ENCODE results near the gene ZNF140.

The ZNF140 gene

DNA sequence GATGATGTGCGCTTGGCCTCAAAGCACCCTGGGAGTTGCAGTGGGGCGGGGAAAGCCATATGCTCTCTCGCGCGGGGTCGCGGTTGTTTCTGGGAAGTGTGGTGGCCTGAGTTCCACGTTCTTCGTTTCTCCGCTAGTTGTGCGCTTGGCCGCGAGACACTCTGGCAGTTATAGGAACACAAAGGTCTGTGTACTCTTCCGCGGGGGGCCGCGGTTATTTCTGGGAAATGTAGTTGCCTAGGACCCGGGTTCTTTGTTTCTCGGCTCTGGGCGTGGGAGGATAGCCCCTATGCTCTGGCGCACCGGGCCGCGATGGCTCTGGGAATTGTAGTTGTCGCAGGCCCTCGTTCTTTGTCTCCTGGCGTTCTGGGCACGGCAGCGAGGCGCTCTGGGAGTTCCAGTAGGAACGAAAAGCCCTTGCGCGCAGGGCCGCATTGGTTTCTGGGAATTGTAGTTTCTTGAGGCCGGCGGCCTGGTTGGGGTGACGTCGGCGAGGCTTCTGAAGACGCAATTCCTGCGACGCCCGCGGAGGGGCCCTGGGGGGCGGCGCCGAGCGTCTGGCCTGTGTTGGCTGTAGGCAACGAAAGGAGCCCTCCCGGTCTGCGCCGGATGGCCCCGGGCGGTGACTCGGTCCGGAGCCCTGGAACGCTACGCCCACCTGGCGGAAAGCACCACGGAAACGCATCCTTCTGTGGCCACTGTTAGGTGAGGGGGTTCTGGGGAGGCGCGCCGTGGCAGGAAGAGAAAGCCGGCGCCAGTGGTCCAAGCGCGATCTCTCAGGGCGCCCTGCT is at the start of gene ZNF140:
TSS of gene ZNF140 (plus strand) at position 556 of the 791 bp plus-strand sequence. CDS start 398 bp downstream, outside the sequence.
- no peaks in the 10 kb centered on the region for H3F3A ChIP-seq (ENCODE audit: insufficient read depth, low read length)
- H3K9ac ChIP-seq (ENCODE audit: low read length): peak within 1 kb of the TSS; percentile 72
- TF ChIP-seq EZH2 (IDR thresholded peaks at IDR 0.05; ENCODE audit: borderline replicate concordance, low read length): no peak
- TF ChIP-seq CTCF (IDR thresholded peaks at IDR 0.05; ENCODE audit: low read length): peak; percentile 30; the same call in 1 of the 2 replicates
- peak within 1 kb of the TSS; percentile 72 for H3K4me2 ChIP-seq (ENCODE audit: low read length)
- H3K36me3 ChIP-seq (ENCODE audit: insufficient read depth, low read length): peaks cover 42% of the 10 kb centered on the region
- H3K9me3 ChIP-seq (ENCODE audit: low read length): peaks cover 41% of the 10 kb centered on the region; the same call in 1 of the 2 replicates
- H3K27me3 ChIP-seq (ENCODE audit: insufficient read depth, low read length): no peaks in the 10 kb centered on the region
- no peaks in the 10 kb centered on the region for H4K20me1 ChIP-seq (ENCODE audit: insufficient read depth, low read length)
- H2AFZ ChIP-seq (ENCODE audit: low read length): no peak within 1 kb of the TSS
- H3K79me2 ChIP-seq (ENCODE audit: insufficient read depth, low read length): no peaks in the 10 kb centered on the region
- no peaks in the 10 kb centered on the region for H3K9me2 ChIP-seq (ENCODE audit: low read depth, low read length)
- H3K4me1 ChIP-seq (ENCODE audit: insufficient read depth, low read length, severe bottlenecking): peaks cover 6% of the 10 kb centered on the region
- peak within 1 kb of the TSS; percentile 71 for H3K4me3 ChIP-seq (ENCODE audit: low read depth, low read length, poor library complexity, severe bottlenecking)
- peak within 1 kb of the TSS; percentile 95 for H3K27ac ChIP-seq (ENCODE audit: low read depth, low read length, poor library complexity, severe bottlenecking)

GRCh38 chr12:133037207-133038005 is 43.3 kb upstream of the ZNF140 start, which contains the start of gene ZNF84:
TSS of gene ZNF84 (plus strand) at chr12:133037509. CDS start at chr12:133041468, 3,959 bp downstream.
- TF ChIP-seq CTCF (IDR thresholded peaks at IDR 0.05; ENCODE audit: low read length): no peak
- TF ChIP-seq EZH2 (IDR thresholded peaks at IDR 0.05; ENCODE audit: borderline replicate concordance, low read length): no peak
- Histone ChIP-seq H3K4me2 (ENCODE audit: low read length) (peak within 1 kb of the TSS; percentile 64), H2AFZ (ENCODE audit: low read length) (no peak within 1 kb of the TSS), H3K4me1 (ENCODE audit: insufficient read depth, low read length, severe bottlenecking) (peaks cover 8% of the 10 kb centered on the region), H3K36me3 (ENCODE audit: insufficient read depth, low read length) (peaks cover 43% of the 10 kb centered on the region), H3K27me3 (ENCODE audit: insufficient read depth, low read length) (no peaks in the 10 kb centered on the region), H3F3A (ENCODE audit: insufficient read depth, low read length) (no peaks in the 10 kb centered on the region), H3K9me2 (ENCODE audit: low read depth, low read length) (no peaks in the 10 kb centered on the region), H3K79me2 (ENCODE audit: insufficient read depth, low read length) (peaks cover 31% of the 10 kb centered on the region), H3K4me3 (ENCODE audit: low read depth, low read length, poor library complexity, severe bottlenecking) (peak within 1 kb of the TSS; percentile 83), H3K9ac (ENCODE audit: low read length) (peak within 1 kb of the TSS; percentile 79), H4K20me1 (ENCODE audit: insufficient read depth, low read length) (no peaks in the 10 kb centered on the region), H3K9me3 (ENCODE audit: low read length) (peaks cover 48% of the 10 kb centered on the region), H3K27ac (ENCODE audit: low read depth, low read length, poor library complexity, severe bottlenecking) (peak within 1 kb of the TSS; percentile 66)

DNA sequence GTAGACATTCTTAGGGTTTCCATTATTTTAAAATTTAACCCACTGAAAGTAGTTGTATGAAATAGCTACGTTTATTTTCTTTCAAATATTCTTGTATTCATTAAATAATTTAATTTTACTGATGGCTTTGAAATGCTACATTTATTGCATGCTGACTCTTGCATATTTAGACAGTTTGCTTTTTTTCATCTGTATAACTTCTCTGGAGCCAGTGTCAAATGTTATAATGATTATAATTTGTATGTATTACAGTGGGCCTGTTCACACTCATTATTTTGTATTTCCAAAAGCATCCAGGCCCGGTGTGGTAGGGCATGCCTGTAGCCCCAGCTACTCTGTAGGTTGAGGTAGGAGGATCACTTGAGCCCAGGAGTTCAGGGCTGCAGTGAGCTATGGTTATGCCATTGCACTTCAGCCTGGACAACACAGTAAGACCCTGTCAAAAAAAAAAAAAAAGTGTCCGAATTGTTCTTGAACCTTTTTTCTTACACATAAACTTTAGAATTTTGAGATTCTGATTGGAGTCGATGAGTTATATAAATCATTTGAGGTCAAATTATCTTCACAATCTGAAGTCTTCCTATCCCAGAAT is 42.5 kb upstream of the ZNF140 start:
- no peaks in the 10 kb centered on the region for H3K9me2 ChIP-seq (ENCODE audit: low read depth, low read length)
- no peaks in the 10 kb centered on the region for H3F3A ChIP-seq (ENCODE audit: insufficient read depth, low read length)
- peak overlapping the region; percentile 83 for H3K4me3 ChIP-seq (ENCODE audit: low read depth, low read length, poor library complexity, severe bottlenecking)
- peak overlapping the region; percentile 64 for H3K4me2 ChIP-seq (ENCODE audit: low read length)
- H3K9me3 ChIP-seq (ENCODE audit: low read length): peaks cover 50% of the 10 kb centered on the region
- H3K9ac ChIP-seq (ENCODE audit: low read length): peak overlapping the region; percentile 79
- H3K4me1 ChIP-seq (ENCODE audit: insufficient read depth, low read length, severe bottlenecking): peaks cover 8% of the 10 kb centered on the region
- H4K20me1 ChIP-seq (ENCODE audit: insufficient read depth, low read length): no peaks in the 10 kb centered on the region
- H3K27me3 ChIP-seq (ENCODE audit: insufficient read depth, low read length): no peaks in the 10 kb centered on the region
- no peak for TF ChIP-seq CTCF (IDR thresholded peaks at IDR 0.05; ENCODE audit: low read length)
- no peak for TF ChIP-seq EZH2 (IDR thresholded peaks at IDR 0.05; ENCODE audit: borderline replicate concordance, low read length)
- peak overlapping the region; percentile 66 for H3K27ac ChIP-seq (ENCODE audit: low read depth, low read length, poor library complexity, severe bottlenecking)
- H3K36me3 ChIP-seq (ENCODE audit: insufficient read depth, low read length): peaks cover 51% of the 10 kb centered on the region
- peaks cover 31% of the 10 kb centered on the region for H3K79me2 ChIP-seq (ENCODE audit: insufficient read depth, low read length)
- no peak overlapping the region for H2AFZ ChIP-seq (ENCODE audit: low read length)

Data from OCI-LY1 (cell line).